H9 (cell line): Measurements from ENCODE around the gene KIF12. TPM values are rescaled to one million over a fixed set of nuclear protein-coding genes. Genes with fewer than 3 reads are reported as not detected.

Source experiments
- DNase-seq: peaks from one replicate; pipeline ENCODE4 v3.0.0-alpha.2; 2017
- H2AFZ ChIP-seq: one replicate; pipeline ENCODE4 v1.6.1; 2013; ENCODE audit warnings: mild to moderate bottlenecking, low read length, control low read depth, moderate library complexity
- H2AK5ac ChIP-seq: 2 replicates; pipeline ENCODE4 v1.6.1; 2013; ENCODE audit warnings: low read length, control low read depth, mixed read lengths; ENCODE audit not compliant: insufficient read length
- H2BK120ac ChIP-seq: one replicate; pipeline ENCODE4 v1.6.1; 2013; ENCODE audit warnings: low read depth, mild to moderate bottlenecking, low read length, control low read depth, inconsistent platforms; ENCODE audit not compliant: poor library complexity, severe bottlenecking
- H2BK12ac ChIP-seq: 2 replicates; pipeline ENCODE4 v1.6.1; 2013; ENCODE audit warnings: low read length, control low read depth, mixed read lengths, low read depth; ENCODE audit not compliant: insufficient read length
- H2BK15ac ChIP-seq: 2 replicates; pipeline ENCODE4 v1.6.1; 2013; ENCODE audit warnings: low read depth, low read length, control low read depth
- H2BK20ac ChIP-seq: one replicate; pipeline ENCODE4 v1.6.1; 2013; ENCODE audit warnings: low read depth, mild to moderate bottlenecking, low read length, control low read depth, inconsistent platforms; ENCODE audit not compliant: poor library complexity, severe bottlenecking
- H2BK5ac ChIP-seq: 2 replicates; pipeline ENCODE4 v1.6.1; 2013; ENCODE audit warnings: low read length, control low read depth, mixed read lengths; ENCODE audit not compliant: insufficient read length
- H3K14ac ChIP-seq: 2 replicates; pipeline ENCODE4 v1.6.1; 2013; ENCODE audit warnings: low read length, control low read depth; ENCODE audit not compliant: insufficient read depth
- H3K18ac ChIP-seq: 2 replicates; pipeline ENCODE4 v1.6.1; 2013; ENCODE audit warnings: low read depth, mild to moderate bottlenecking, mixed read lengths, low read length, control low read depth; ENCODE audit not compliant: insufficient read length
- H3K23ac ChIP-seq: 2 replicates; pipeline ENCODE4 v1.6.1; 2013; ENCODE audit warnings: low read length, control low read depth, mixed read lengths, low read depth; ENCODE audit not compliant: insufficient read length
- H3K23me2 ChIP-seq: 2 replicates; pipeline ENCODE4 v1.6.1; 2013; ENCODE audit warnings: low read depth, mild to moderate bottlenecking, mixed read lengths, low read length, control low read depth; ENCODE audit not compliant: insufficient read length, poor library complexity, severe bottlenecking
- H3K27ac ChIP-seq: 2 replicates; pipeline ENCODE4 v1.5.1; 2013; ENCODE audit warnings: low read length, control low read depth, mixed read lengths, low read depth; ENCODE audit not compliant: insufficient read length
- H3K27me3 ChIP-seq: 2 replicates; pipeline ENCODE4 v1.6.1; 2013; ENCODE audit warnings: low read length, control low read depth, inconsistent platforms; ENCODE audit not compliant: insufficient read depth
- H3K4ac ChIP-seq: 2 replicates; pipeline ENCODE4 v1.6.1; 2013; ENCODE audit warnings: low read depth, mild to moderate bottlenecking, control low read depth, inconsistent platforms, low read length, moderate library complexity
- H3K4me1 ChIP-seq: 2 replicates; pipeline ENCODE4 v1.6.1; 2013; ENCODE audit warnings: low read length, control low read depth, inconsistent platforms; ENCODE audit not compliant: insufficient read depth
- H3K4me2 ChIP-seq: 2 replicates; pipeline ENCODE4 v1.6.1; 2013; ENCODE audit warnings: low read length, control low read depth, mixed read lengths; ENCODE audit not compliant: insufficient read length, insufficient read depth
- H3K56ac ChIP-seq: 2 replicates; pipeline ENCODE4 v1.6.1; 2013; ENCODE audit warnings: low read depth, mild to moderate bottlenecking, mixed read lengths, low read length, control low read depth; ENCODE audit not compliant: insufficient read length
- H3K79me1 ChIP-seq: 2 replicates; pipeline ENCODE4 v1.6.1; 2013; ENCODE audit warnings: low read depth, mild to moderate bottlenecking, moderate library complexity, low read length, control low read depth, inconsistent platforms; ENCODE audit not compliant: insufficient read depth, poor library complexity, severe bottlenecking
- H3K79me2 ChIP-seq: 2 replicates; pipeline ENCODE4 v1.6.1; 2013; ENCODE audit warnings: low read length, control low read depth, inconsistent platforms; ENCODE audit not compliant: insufficient read depth
- H3K9ac ChIP-seq: 2 replicates; pipeline ENCODE4 v1.6.1; 2013; ENCODE audit warnings: low read length, control low read depth, mixed read lengths; ENCODE audit not compliant: insufficient read length; ENCODE audit errors: extremely low read depth
- H3K9me3 ChIP-seq: one replicate; pipeline ENCODE4 v1.6.1; 2013; ENCODE audit warnings: low read depth, low read length, inconsistent platforms; ENCODE audit not compliant: control insufficient read depth
- H3T11ph ChIP-seq: one replicate; pipeline ENCODE4 v1.6.1; 2013; ENCODE audit warnings: mild to moderate bottlenecking, low read length, control low read depth, inconsistent platforms
- H4K20me1 ChIP-seq: one replicate; pipeline ENCODE4 v1.6.1; 2013; ENCODE audit not compliant: control insufficient read depth, insufficient read length, insufficient read depth
- H4K5ac ChIP-seq: 2 replicates; pipeline ENCODE4 v1.6.1; 2013; ENCODE audit warnings: low read depth, mild to moderate bottlenecking, mixed read lengths, low read length, control low read depth; ENCODE audit not compliant: insufficient read length
- H4K8ac ChIP-seq: replicated peaks from 2 replicates; pipeline ENCODE4 v1.6.1; 2013; ENCODE audit warnings: low read length, control low read depth, mixed read lengths, low read depth; ENCODE audit not compliant: insufficient read length
- H4K91ac ChIP-seq: 2 replicates; pipeline ENCODE4 v1.6.1; 2013; ENCODE audit warnings: low read depth, mild to moderate bottlenecking, moderate library complexity, mixed read lengths, low read length, control low read depth; ENCODE audit not compliant: insufficient read length
- H3K27ac Mint-ChIP-seq, 3 experiments: 2 replicates in 2 of 3; 3 replicates in 1 of 3; pipeline ENCODE4 v1.8.0; 2020 to 2021; ENCODE audit warnings: mixed read lengths in 3 of 3, mild to moderate bottlenecking in 1 of 3, moderate library complexity in 1 of 3
- H3K27me3 Mint-ChIP-seq: 2 replicates; pipeline ENCODE4 v1.8.0; 2021; ENCODE audit warnings: low read depth, mild to moderate bottlenecking, moderate library complexity, mixed read lengths
- H3K36me3 Mint-ChIP-seq, 3 experiments: 2 replicates in 2 of 3; 3 replicates in 1 of 3; pipeline ENCODE4 v1.8.0; 2020 to 2021; ENCODE audit warnings: low read depth in 3 of 3, mixed read lengths in 3 of 3; ENCODE audit not compliant: insufficient read depth in 1 of 3
- H3K4me1 Mint-ChIP-seq, 2 experiments: 2 replicates each; pipeline ENCODE4 v1.8.0; 2020; ENCODE audit warnings: mixed read lengths in 2 of 2
- H3K4me3 Mint-ChIP-seq, 2 experiments: 2 replicates in 1 of 2; 3 replicates in 1 of 2; pipeline ENCODE4 v1.8.0; 2020 to 2021; ENCODE audit warnings: mild to moderate bottlenecking in 2 of 2, mixed read lengths in 2 of 2, moderate library complexity in 1 of 2
- H3K9me3 Mint-ChIP-seq, 2 experiments: 2 replicates in 1 of 2; 3 replicates in 1 of 2; pipeline ENCODE4 v1.8.0; 2020; ENCODE audit warnings: mild to moderate bottlenecking in 2 of 2, mixed read lengths in 2 of 2, moderate library complexity in 1 of 2
- CTCF ChIP-seq: fragments of 200-600 bp; sonication (generic); conservative IDR thresholded peaks from 3 replicates; pipeline ENCODE4 v1.8.0; 2021; ENCODE audit warnings: antibody characterized with exemption, mild to moderate bottlenecking
- WGBS: extraction: QIAGEN DNeasy Blood & Tissue Kit; methylation state at CpG from one replicate; pipeline ENCODE4 v1.1.7; 2013; ENCODE audit warnings: missing lambda C conversion rate, low lambda C conversion rate, mixed read lengths; ENCODE audit not compliant: insufficient read length; ENCODE audit errors: extremely low coverage; 5-methylcytosine and 5-hydroxymethylcytosine counted together
- total RNA-seq: library from RNA; stranded (reverse); gene quantifications from 2 replicates; pipeline ENCODE4 v1.2.1, GENCODE V29; 2021

Gene KIF12
- total RNA-seq, 1 experiment from 2014 or later = 3.3 TPM

GRCh38 chr9:114137831-114138230 lies 38.7 kb upstream of the KIF12 start:
- H3K27ac Mint-ChIP-seq = no peak overlapping the region
- Histone ChIP-seq H2AFZ (no peak overlapping the region), H3K27me3 (no peaks in the 10 kb centered on the region; the same call in 1 of the 2 replicates), H3K4me2 (no peak overlapping the region), H3K79me1 (no peaks in the 10 kb centered on the region), H3K14ac (no peak overlapping the region), H3K79me2 (no peaks in the 10 kb centered on the region), H4K5ac (no peak overlapping the region), H2BK12ac (no peak overlapping the region), H3K56ac (no peak overlapping the region), H2BK5ac (no peak overlapping the region), H4K91ac (no peak overlapping the region), H2BK20ac (no peak overlapping the region), H4K20me1 (no peaks in the 10 kb centered on the region), H3K18ac (no peak overlapping the region), H4K8ac (no peak overlapping the region), H3K4me1 (no peaks in the 10 kb centered on the region), H2BK15ac (no peak overlapping the region), H3K9me3 (no peaks in the 10 kb centered on the region), H3K4ac (no peak overlapping the region), H3K9ac (no peak overlapping the region), H3K23me2 (no peaks in the 10 kb centered on the region), H3T11ph (no peak overlapping the region), H2AK5ac (no peak overlapping the region), H3K27ac (no peak overlapping the region), H3K23ac (no peak overlapping the region), H2BK120ac (no peak overlapping the region)
- no peak overlapping the region for H3K4me3 Mint-ChIP-seq
- H3K36me3 Mint-ChIP-seq = no peaks in the 10 kb centered on the region
- WGBS = no CpG with 5 or more reads among the region's 6 CpGs
- no peaks in the 10 kb centered on the region for H3K9me3 Mint-ChIP-seq
- H3K4me1 Mint-ChIP-seq = 0 out of 4 replicates have a peak, but pooled peaks cover 0 to 2% of the 10 kb centered on the region in 2 experiments
- DNase-seq = no peak
- no peak for TF ChIP-seq CTCF
- H3K27me3 Mint-ChIP-seq = peaks cover 66% of the 10 kb centered on the region
